ENCODE results near the gene TCAP. TPM values are rescaled to one million over a fixed set of nuclear protein-coding genes. Genes with fewer than 3 reads are reported as not detected.

The TCAP gene
- polyA plus RNA-seq, 1 of the 3 experiments (the other 2 are of a cell fraction) = 0.43 TPM

GRCh38 chr17:39688945-39689344, 23.8 kb downstream of the TCAP start (continued):
- TF ChIP-seq TEAD4 (IDR thresholded peaks at IDR 0.05; ENCODE audit: borderline replicate concordance, insufficient read depth) (no peak), EZH2phosphoT487 (IDR thresholded peaks at IDR 0.05; ENCODE audit: borderline replicate concordance, low read depth) (no peak), ELF1 (IDR thresholded peaks at IDR 0.05) (no peak), MEF2A (IDR thresholded peaks at IDR 0.05; ENCODE audit: borderline replicate concordance, low read depth) (no peak), RFX5 (IDR thresholded peaks at IDR 0.05; ENCODE audit: low read length) (no peak), SIN3A (IDR thresholded peaks at IDR 0.05; ENCODE audit: borderline replicate concordance, low read depth, low read length) (no peak), IRF3 (IDR thresholded peaks at IDR 0.05; ENCODE audit: low read depth, low read length) (no peak), FOSL2 (IDR thresholded peaks at IDR 0.05; ENCODE audit: borderline replicate concordance, low read depth) (no peak), GABPA (IDR thresholded peaks at IDR 0.05; ENCODE audit: low read depth) (no peak)

GRCh38 chr17:39694593-39694992, 29.4 kb downstream of the TCAP start:
- Histone ChIP-seq H3K27me3 (ENCODE audit: insufficient read depth) (no peaks in the 10 kb centered on the region), H2AFZ (ENCODE audit: low read depth) (no peak overlapping the region), H4K20me1 (ENCODE audit: insufficient read depth) (no peaks in the 10 kb centered on the region), H3K4me1 (ENCODE audit: control insufficient read depth in 1 of 2, insufficient read depth in 2 of 2, low read depth in 1 of 2, low read length in 1 of 2) (no peaks in the 10 kb centered on the region), H3K79me2 (ENCODE audit: insufficient read depth) (no peaks in the 10 kb centered on the region), H3K36me3 (replicated peaks in 1 of 2; ENCODE audit: control insufficient read depth in 1 of 2, insufficient read depth in 2 of 2, low read length in 1 of 2) (no peaks in the 10 kb centered on the region), H3K9me2 (no peaks in the 10 kb centered on the region), H3K27ac (ENCODE audit: low read depth in 2 of 2, low read length in 1 of 2) (no peak overlapping the region), H3K4me2 (no peak overlapping the region), H3F3A (replicated peaks; ENCODE audit: insufficient read depth) (no peaks in the 10 kb centered on the region), H3K9ac (no peak overlapping the region), H3K9me3 (no peaks in the 10 kb centered on the region), H3K4me3 (ENCODE audit: low read depth in 2 of 2, low read length in 1 of 2) (no peak overlapping the region)
- no peak for DNase-seq
- ChIA-PET CTCF (interaction anchor here (1.1 to 3.3 kb wide), 3 partner anchors 36 to 73 kb away, joined by 3 to 15 read pairs (median 5); partner anchors contain the start of gene MIEN1), POLR2A (no interaction called here)
- 77% methylated on average over 5 of the region's 5 CpGs for WGBS (ENCODE audit: low lambda C conversion rate)
- TF ChIP-seq IRF3 (IDR thresholded peaks at IDR 0.05; ENCODE audit: low read depth, low read length) (no peak), TEAD4 (IDR thresholded peaks at IDR 0.05; ENCODE audit: borderline replicate concordance, insufficient read depth) (no peak), MAX (IDR thresholded peaks at IDR 0.05; ENCODE audit: low read depth) (no peak), TCF12 (IDR thresholded peaks at IDR 0.05) (no peak), RFX5 (IDR thresholded peaks at IDR 0.05; ENCODE audit: low read length) (no peak), FOXM1 (IDR thresholded peaks at IDR 0.05; ENCODE audit: low read depth) (no peak), REST (IDR thresholded peaks at IDR 0.05; ENCODE audit: low read depth, low read length) (no peak), ZBTB33 (IDR thresholded peaks at IDR 0.05; ENCODE audit: borderline replicate concordance, low read depth) (no peak), MXI1 (IDR thresholded peaks at IDR 0.05; ENCODE audit: low read depth, low read length) (no peak), ELF1 (IDR thresholded peaks at IDR 0.05) (no peak), PBX3 (IDR thresholded peaks at IDR 0.05) (no peak), RCOR1 (IDR thresholded peaks at IDR 0.05; ENCODE audit: low read length) (no peak), CTCF (IDR thresholded peaks at IDR 0.05) (no peak), RXRA (IDR thresholded peaks at IDR 0.05; ENCODE audit: borderline replicate concordance, low read depth) (no peak), FOXJ3 (CRISPR knock-in tag; IDR thresholded peaks at IDR 0.05) (no peak)

Measured in SK-N-SH (cell line).